SKM-1 (cell line): ENCODE results near the gene TSC22D1.
"Not testable (repeated sequence)": the region's sequence is repeated elsewhere in the genome, so short reads cannot be mapped to it uniquely, and the experiment has no call there.

Experiments used
- DNase-seq: peaks from one replicate; lab custom pipeline; 2025; ENCODE audit not compliant: unreplicated experiment; lab: John Stamatoyannopoulos, UW

The TSC22D1 gene

GRCh38 chr13:44575741-44576350 lies at the start of gene TSC22D1:
TSC22D1 (minus strand) TSS chr13:44576330; CDS start chr13:44576074, 256 bp downstream.
- DNase-seq: no peak

- DNase-seq: no peak
Observed at GRCh38 chr13:44622708-44623107, 46.6 kb upstream of the TSC22D1 start.

GRCh38 chr13:44622261-44622660 lies 46.1 kb upstream of the TSC22D1 start:
- no peak for DNase-seq

- DNase-seq: no peak
Observed at GRCh38 chr13:44620057-44620456, 43.9 kb upstream of the TSC22D1 start.

- no peak for DNase-seq
Observed at GRCh38 chr13:44619651-44620050, 43.5 kb upstream of the TSC22D1 start.

- DNase-seq: no peak
Observed at GRCh38 chr13:44618326-44618725, 42.2 kb upstream of the TSC22D1 start.

GRCh38 chr13:44617648-44618047 lies 41.5 kb upstream of the TSC22D1 start:
- DNase-seq: no peak

- no peak for DNase-seq
Observed at GRCh38 chr13:44609137-44609536, 33.0 kb upstream of the TSC22D1 start.

GRCh38 chr13:44605721-44606120 lies 29.6 kb upstream of the TSC22D1 start:
- no peak for DNase-seq

- no peak for DNase-seq
Observed at GRCh38 chr13:44605275-44605674, 29.1 kb upstream of the TSC22D1 start.

- DNase-seq: no peak
Observed at GRCh38 chr13:44601586-44601985, 25.5 kb upstream of the TSC22D1 start.

- DNase-seq: not testable (repeated sequence)
Observed at GRCh38 chr13:44593861-44594592, 17.9 kb upstream of the TSC22D1 start.

- DNase-seq: no peak
Observed at GRCh38 chr13:44592216-44592847, 16.2 kb upstream of the TSC22D1 start.

GRCh38 chr13:44591316-44591715 lies 15.2 kb upstream of the TSC22D1 start:
- no peak for DNase-seq

- no peak for DNase-seq
Observed at GRCh38 chr13:44583137-44583536, 7.0 kb upstream of the TSC22D1 start.

- DNase-seq: no peak
Observed at GRCh38 chr13:44578067-44578400, 1.9 kb upstream of the TSC22D1 start.

- DNase-seq: peak; percentile 82
Observed at GRCh38 chr13:44577236-44578066, 1.3 kb upstream of the TSC22D1 start.

- DNase-seq: no peak
Observed at GRCh38 chr13:44576351-44577235, 463 bp upstream of the TSC22D1 start.

- DNase-seq: no peak
Observed at GRCh38 chr13:44575035-44575434, 1.1 kb downstream of the TSC22D1 start.

GRCh38 chr13:44574466-44574855 lies 1.7 kb downstream of the TSC22D1 start:
- DNase-seq: no peak
